OCI-LY7 (cell line): Measurements from ENCODE around the gene SSBP4. TPM values are rescaled to one million over a fixed set of nuclear protein-coding genes. Genes with fewer than 3 reads are reported as not detected.

Experiments used
- BruUV-seq: library from RNA; stranded (reverse); fragments of 400-500 nt; replicated peaks from 2 replicates; lab custom pipeline; 2021; lab: Mats Ljungman, UMichigan
- CTCF ChIA-PET: fragments of 300-600 bp; sonication (Branson Sonifier 250); formaldehyde crosslinking; loops from one replicate; lab custom pipeline; 2022; ENCODE audit warnings: antibody characterized with exemption; ENCODE audit not compliant: unreplicated experiment; lab: Charles Lee
- POLR2A ChIA-PET: fragments of 300-600 bp; sonication (Branson Sonifier 250); formaldehyde crosslinking; loops from one replicate; lab custom pipeline; 2022; ENCODE audit warnings: antibody characterized with exemption; lab: Charles Lee
- DNase-seq: peaks from one replicate; pipeline ENCODE4 v3.0.0-alpha.2; 2015; ENCODE audit warnings: low spot score
- H2AFZ ChIP-seq: fragments of 200-600 bp; sonication (generic), shearing (Covaris generic); 2 replicates; pipeline ENCODE4 v1.6.1; 2014; ENCODE audit warnings: mild to moderate bottlenecking, antibody characterized with exemption, low read length, moderate library complexity
- H3K27ac ChIP-seq: fragments of 200-600 bp; sonication (generic); 2 replicates; pipeline ENCODE4 v1.5.1; 2014; ENCODE audit warnings: mixed run types, low read depth, mild to moderate bottlenecking, moderate library complexity, low read length, inconsistent platforms; ENCODE audit not compliant: poor library complexity, severe bottlenecking
- H3K36me3 ChIP-seq: fragments of 200-600 bp; sonication (generic); 2 replicates; pipeline ENCODE4 v1.6.1; 2014; ENCODE audit warnings: mild to moderate bottlenecking, antibody characterized with exemption, low read length, moderate library complexity, mixed read lengths; ENCODE audit not compliant: insufficient read depth
- H3K4me1 ChIP-seq: fragments of 200-600 bp; sonication (generic); 2 replicates; pipeline ENCODE4 v1.5.1; 2014; ENCODE audit warnings: mild to moderate bottlenecking, low read length; ENCODE audit not compliant: insufficient read depth, poor library complexity, severe bottlenecking
- H3K4me2 ChIP-seq: fragments of 200-600 bp; sonication (generic); 2 replicates; pipeline ENCODE4 v1.6.1; 2014; ENCODE audit warnings: mild to moderate bottlenecking, low read length
- H3K4me3 ChIP-seq: fragments of 200-600 bp; sonication (generic); 2 replicates; pipeline ENCODE4 v1.5.1; 2014; ENCODE audit warnings: mild to moderate bottlenecking, low read depth, low read length; ENCODE audit not compliant: poor library complexity, severe bottlenecking
- H3K79me2 ChIP-seq: fragments of 200-600 bp; sonication (generic); 2 replicates; pipeline ENCODE4 v1.6.1; 2016; ENCODE audit warnings: low read depth, mild to moderate bottlenecking, low read length, moderate library complexity, mixed read lengths; ENCODE audit not compliant: insufficient read depth
- H3K9me2 ChIP-seq: fragments of 200-600 bp; sonication (generic); 2 replicates; pipeline ENCODE4 v1.6.1; 2016; ENCODE audit warnings: mild to moderate bottlenecking, low read length, mixed read lengths; ENCODE audit not compliant: insufficient read depth
- H3K9me3 ChIP-seq: fragments of 200-600 bp; sonication (generic); 2 replicates; pipeline ENCODE4 v1.6.1; 2014; ENCODE audit warnings: mild to moderate bottlenecking, mixed run types, low read length, mixed read lengths
- H4K20me1 ChIP-seq: fragments of 200-600 bp; sonication (generic); 2 replicates; pipeline ENCODE4 v1.6.1; 2014; ENCODE audit warnings: mild to moderate bottlenecking, antibody characterized with exemption, low read length, moderate library complexity, mixed read lengths; ENCODE audit not compliant: insufficient read depth
- EZH2phosphoT487 ChIP-seq: fragments of 200-600 bp; sonication (generic); IDR thresholded peaks from 2 replicates; pipeline ENCODE4 v1.6.1; 2018; ENCODE audit warnings: low read depth, borderline replicate concordance, mild to moderate bottlenecking, mixed run types, antibody characterized with exemption, low read length, moderate library complexity, mixed read lengths
- intact Hi-C: fragments of 100-400 bp; cut with micrococcal nuclease; formaldehyde crosslinking; loops from one replicate; pipeline ENCODE4 v1.10.0; 2022; ENCODE audit not compliant: unreplicated experiment
- total RNA-seq, 2 experiments: library from RNA; depleted of rRNA in 1 of 2; stranded (reverse); fragments of >200 nt in 1 of 2; shearing (Covaris generic) in 1 of 2; gene quantifications; 2 replicates each; pipeline ENCODE4 v1.2.3, GENCODE V29; 2014 to 2022
- TF ChIP-seq, protein P1 (sequence below): fragments of 200-600 bp; sonication (generic); conservative IDR thresholded peaks from 2 replicates; pipeline ENCODE4 v1.5.1; 2014; ENCODE audit warnings: mild to moderate bottlenecking, antibody characterized with exemption, low read length, moderate library complexity, mixed read lengths

SSBP4 gene
- total RNA-seq, 2 experiments from 2014 or later = 92.9 to 117 TPM

DNA sequence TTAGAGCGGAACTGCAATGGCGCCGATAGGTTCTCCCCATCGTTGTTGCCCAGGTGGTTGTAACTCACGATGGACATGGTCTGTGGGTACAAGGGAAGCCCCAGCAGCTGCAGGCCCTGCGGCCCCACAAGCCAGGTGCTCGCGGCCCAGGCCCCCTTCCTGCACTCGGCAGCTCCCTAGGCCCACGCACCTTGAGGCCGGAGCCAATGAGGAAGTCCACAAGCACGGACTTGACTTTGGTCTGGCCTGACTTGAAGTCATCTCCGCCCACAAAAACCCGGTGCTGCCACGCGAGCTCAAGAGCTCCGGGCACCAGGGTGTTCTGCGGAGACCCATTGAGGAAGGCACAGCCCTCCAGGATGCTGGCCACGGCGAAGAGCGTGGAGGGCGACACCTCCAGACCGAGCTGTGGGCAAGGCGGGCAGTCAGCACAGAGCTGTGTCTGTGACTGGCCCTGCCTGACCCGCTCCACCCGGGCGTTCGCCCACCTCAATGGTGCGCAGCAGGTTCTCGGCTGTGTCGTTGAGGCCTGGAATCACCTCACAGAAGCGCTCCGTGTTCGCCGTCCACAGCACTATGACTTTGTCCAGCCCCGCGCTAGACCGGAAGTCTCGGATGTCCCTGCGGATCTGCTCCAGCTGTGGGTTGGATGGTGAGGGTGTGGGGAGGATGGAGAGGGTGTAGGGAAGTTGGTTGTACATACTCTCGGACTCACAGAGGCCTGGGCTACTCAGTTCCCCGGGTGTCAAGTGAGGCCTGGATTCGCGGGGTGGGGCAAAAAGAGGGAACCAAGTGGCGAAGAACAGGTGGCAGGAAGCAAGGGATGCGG is 16.9 kb downstream of the SSBP4 start:
- Histone ChIP-seq H3K79me2 (no peaks in the 10 kb centered on the region), H3K4me3 (no peak overlapping the region), H3K27ac (no peak overlapping the region), H3K4me2 (no peak overlapping the region), H4K20me1 (no peaks in the 10 kb centered on the region), H3K9me3 (no peaks in the 10 kb centered on the region), H3K4me1 (peaks cover 20% of the 10 kb centered on the region), H3K36me3 (no peaks in the 10 kb centered on the region), H2AFZ (no peak overlapping the region), H3K9me2 (no peaks in the 10 kb centered on the region)
- BruUV-seq = no TSS peak
- POLR2A ChIA-PET = no interaction called here
- DNase-seq = no peak
- TF ChIP-seq, protein P1, sequence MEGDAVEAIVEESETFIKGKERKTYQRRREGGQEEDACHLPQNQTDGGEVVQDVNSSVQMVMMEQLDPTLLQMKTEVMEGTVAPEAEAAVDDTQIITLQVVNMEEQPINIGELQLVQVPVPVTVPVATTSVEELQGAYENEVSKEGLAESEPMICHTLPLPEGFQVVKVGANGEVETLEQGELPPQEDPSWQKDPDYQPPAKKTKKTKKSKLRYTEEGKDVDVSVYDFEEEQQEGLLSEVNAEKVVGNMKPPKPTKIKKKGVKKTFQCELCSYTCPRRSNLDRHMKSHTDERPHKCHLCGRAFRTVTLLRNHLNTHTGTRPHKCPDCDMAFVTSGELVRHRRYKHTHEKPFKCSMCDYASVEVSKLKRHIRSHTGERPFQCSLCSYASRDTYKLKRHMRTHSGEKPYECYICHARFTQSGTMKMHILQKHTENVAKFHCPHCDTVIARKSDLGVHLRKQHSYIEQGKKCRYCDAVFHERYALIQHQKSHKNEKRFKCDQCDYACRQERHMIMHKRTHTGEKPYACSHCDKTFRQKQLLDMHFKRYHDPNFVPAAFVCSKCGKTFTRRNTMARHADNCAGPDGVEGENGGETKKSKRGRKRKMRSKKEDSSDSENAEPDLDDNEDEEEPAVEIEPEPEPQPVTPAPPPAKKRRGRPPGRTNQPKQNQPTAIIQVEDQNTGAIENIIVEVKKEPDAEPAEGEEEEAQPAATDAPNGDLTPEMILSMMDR = no peak
- no peak for TF ChIP-seq EZH2phosphoT487
- CTCF ChIA-PET = no interaction called here
- intact Hi-C loops = no loop called here

DNA sequence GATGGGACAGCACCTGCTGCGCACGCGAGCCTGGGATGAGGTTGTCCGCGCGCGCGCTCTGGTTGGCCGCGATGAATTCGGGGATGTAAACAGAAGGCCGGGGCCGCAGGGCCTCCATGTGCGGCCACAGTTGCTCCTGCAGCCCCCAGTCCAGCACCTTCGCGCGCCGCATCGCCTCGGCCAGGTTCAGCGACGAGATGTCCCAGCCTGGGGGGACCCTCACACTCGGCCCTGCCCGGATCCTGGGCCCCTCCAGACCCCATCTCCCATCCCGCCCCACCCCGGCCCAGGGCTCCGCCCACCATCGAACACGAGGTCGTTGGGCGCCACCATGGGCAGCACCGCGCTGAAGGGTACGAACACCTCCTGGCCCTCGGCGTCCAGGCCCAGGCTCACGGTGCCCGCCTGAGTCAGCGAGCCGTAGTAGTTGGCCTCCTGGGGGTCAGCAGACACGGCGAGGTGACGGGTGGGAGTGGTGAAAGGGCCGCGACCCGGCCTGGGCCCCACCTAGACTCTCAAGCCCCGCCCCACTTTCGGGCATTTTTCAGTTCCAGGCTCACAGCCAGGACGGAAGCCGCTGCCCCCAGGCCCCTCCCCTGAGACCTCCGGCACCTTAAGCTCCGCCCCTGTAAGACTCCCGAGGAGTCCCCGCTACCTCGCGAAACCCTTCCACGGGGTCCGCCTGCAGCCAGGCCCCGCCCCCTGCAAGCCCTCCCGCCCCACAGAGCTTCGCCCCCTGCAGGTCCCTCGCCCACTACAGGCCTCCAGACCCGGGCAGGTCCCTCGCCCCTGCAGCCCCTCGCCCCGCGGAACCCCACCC is 17.7 kb downstream of the SSBP4 start:
- no TSS peak for BruUV-seq
- Histone ChIP-seq H3K4me3 (peak overlapping the region; percentile 35), H3K79me2 (no peaks in the 10 kb centered on the region), H3K4me1 (peaks cover 20% of the 10 kb centered on the region), H4K20me1 (no peaks in the 10 kb centered on the region), H3K4me2 (peak overlapping the region; percentile 60), H2AFZ (no peak overlapping the region), H3K36me3 (no peaks in the 10 kb centered on the region), H3K27ac (no peak overlapping the region), H3K9me3 (no peaks in the 10 kb centered on the region), H3K9me2 (no peaks in the 10 kb centered on the region)
- TF ChIP-seq EZH2phosphoT487 = no peak
- TF ChIP-seq, protein P1 = no peak
- intact Hi-C loops = no loop called here
- peak; percentile 76 for DNase-seq
- ChIA-PET POLR2A (no interaction called here), CTCF (interaction anchor here (0.6 kb wide), 1 partner anchor 32 kb away, joined by 7 read pairs; no protein-coding TSS in a partner anchor)
